ENCODE results near the gene PCNT. TPM values are rescaled to one million over a fixed set of nuclear protein-coding genes. Genes with fewer than 3 reads are reported as not detected.

Gene PCNT
- total and polyA plus RNA-seq, 10 of the 15 experiments (the other 5 are each of a cell fraction or from before 2014, with no cell fraction given), result 2.9 to 39.6 (median 20.5) TPM

GRCh38 chr21:46354046-46354445 lies 30.1 kb downstream of the PCNT start (continued):
- TF ChIP-seq ZNF592 (IDR thresholded peaks at IDR 0.05) (no peak), NFYA (IDR thresholded peaks at IDR 0.05; ENCODE audit: borderline replicate concordance, low read depth, low read length) (no peak)

GRCh38 chr21:46354518-46354917 lies 30.6 kb downstream of the PCNT start:
- WGBS (ENCODE audit: insufficient coverage, insufficient replicate concordance, low lambda C conversion rate, missing lambda C conversion rate), result 92% methylated on average over 13 of the region's 13 CpGs
- Histone ChIP-seq H3K4me3 (no peak overlapping the region), H3K79me2 (ENCODE audit: control insufficient read depth, insufficient read depth, low read length) (no peaks in the 10 kb centered on the region), H3K27ac (ENCODE audit: control insufficient read depth, insufficient read depth) (no peak overlapping the region), H3K4me2 (ENCODE audit: control insufficient read depth, insufficient read depth) (no peak overlapping the region), H3K9ac (ENCODE audit: control insufficient read depth, insufficient read depth, low read length) (no peak overlapping the region), H3K36me3 (ENCODE audit: control insufficient read depth in 2 of 2, insufficient read depth in 2 of 2, low read length in 1 of 2) (peaks cover 13 to 54% of the 10 kb centered on the region in 2 experiments), H3K9me3 (replicated peaks; ENCODE audit: control insufficient read depth, insufficient read depth, low read length) (no peaks in the 10 kb centered on the region), H3K4me1 (ENCODE audit: control insufficient read depth, insufficient read depth, low read length) (peaks cover 3% of the 10 kb centered on the region; the same call in 1 of the 2 replicates), H3K27me3 (replicated peaks in 1 of 2; ENCODE audit: control insufficient read depth in 2 of 2, insufficient read depth in 2 of 2, low read length in 1 of 2) (no peaks in the 10 kb centered on the region), H4K20me1 (ENCODE audit: control insufficient read depth, insufficient read depth) (no peaks in the 10 kb centered on the region), H2AFZ (ENCODE audit: control insufficient read depth, low read depth, low read length) (no peak overlapping the region)
- DNase-seq (ENCODE audit: low read depth, low spot score) (no peak), ATAC-seq (no peak), FAIRE-seq (no peak)
- ChIA-PET POLR2A (no interaction called here), CTCF (no interaction called here), RAD21 (ENCODE audit: unreplicated experiment) (no interaction called here), SMC1A (ENCODE audit: uncharacterized antibody, unreplicated experiment) (no interaction called here)
- in situ Hi-C loops (cut with MboI) (no loop called here), intact Hi-C loops (cut with micrococcal nuclease; ENCODE audit: unreplicated experiment) (no loop called here)
- no TSS peak for BruUV-seq (replicated peaks)
- no peak for TF ChIP-seq CBX3 (IDR thresholded peaks at IDR 0.05; ENCODE audit: borderline replicate concordance, low read depth)
- no peak for TF ChIP-seq RFX5 (IDR thresholded peaks at IDR 0.05; ENCODE audit: low read depth, low read length)
- no peak for TF ChIP-seq ASH2L (IDR thresholded peaks at IDR 0.05; ENCODE audit: borderline replicate concordance, low read depth)
- no peak for TF ChIP-seq MYB (IDR thresholded peaks at IDR 0.05; ENCODE audit: borderline replicate concordance, low read depth, low read length)
- TF ChIP-seq SKIL (IDR thresholded peaks at IDR 0.05; ENCODE audit: low read depth, poor library complexity, severe bottlenecking), result no peak
- no peak for TF ChIP-seq NRF1 (conservative IDR thresholded peaks at IDR 0.05; ENCODE audit: low read depth, low read length)
- TF ChIP-seq ESRRA (IDR thresholded peaks at IDR 0.05; ENCODE audit: low read length), result no peak
